Measurements from ENCODE around the gene NPAS3.

- no peak for TF ChIP-seq CTCF (IDR thresholded peaks at IDR 0.05; ENCODE audit: borderline replicate concordance, extremely low read depth, low read length, poor library complexity, severe bottlenecking)
- TF ChIP-seq EZH2 (IDR thresholded peaks at IDR 0.05; ENCODE audit: borderline replicate concordance, low read depth, low read length, severe bottlenecking): no peak
Observed at GRCh38 chr14:33738029-33738428, 799.4 kb downstream of the NPAS3 start.

Measured in DND-41 (cell line).